OCI-LY7 (cell line): Measurements from ENCODE around the gene BMAL1. TPM values are rescaled to one million over a fixed set of nuclear protein-coding genes. Genes with fewer than 3 reads are reported as not detected.

Experiments
- BruUV-seq: library from RNA; stranded (reverse); fragments of 400-500 nt; replicated peaks from 2 replicates; lab custom pipeline; 2021; lab: Mats Ljungman, UMichigan
- CTCF ChIA-PET: fragments of 300-600 bp; sonication (Branson Sonifier 250); formaldehyde crosslinking; loops from one replicate; lab custom pipeline; 2022; ENCODE audit warnings: antibody characterized with exemption; ENCODE audit not compliant: unreplicated experiment; lab: Charles Lee
- POLR2A ChIA-PET: fragments of 300-600 bp; sonication (Branson Sonifier 250); formaldehyde crosslinking; loops from one replicate; lab custom pipeline; 2022; ENCODE audit warnings: antibody characterized with exemption; lab: Charles Lee
- DNase-seq: peaks from one replicate; pipeline ENCODE4 v3.0.0-alpha.2; 2015; ENCODE audit warnings: low spot score
- H2AFZ ChIP-seq: fragments of 200-600 bp; sonication (generic), shearing (Covaris generic); 2 replicates; pipeline ENCODE4 v1.6.1; 2014; ENCODE audit warnings: mild to moderate bottlenecking, antibody characterized with exemption, low read length, moderate library complexity
- H3K27ac ChIP-seq: fragments of 200-600 bp; sonication (generic); 2 replicates; pipeline ENCODE4 v1.5.1; 2014; ENCODE audit warnings: mixed run types, low read depth, mild to moderate bottlenecking, moderate library complexity, low read length, inconsistent platforms; ENCODE audit not compliant: poor library complexity, severe bottlenecking
- H3K36me3 ChIP-seq: fragments of 200-600 bp; sonication (generic); 2 replicates; pipeline ENCODE4 v1.6.1; 2014; ENCODE audit warnings: mild to moderate bottlenecking, antibody characterized with exemption, low read length, moderate library complexity, mixed read lengths; ENCODE audit not compliant: insufficient read depth
- H3K4me1 ChIP-seq: fragments of 200-600 bp; sonication (generic); 2 replicates; pipeline ENCODE4 v1.5.1; 2014; ENCODE audit warnings: mild to moderate bottlenecking, low read length; ENCODE audit not compliant: insufficient read depth, poor library complexity, severe bottlenecking
- H3K4me2 ChIP-seq: fragments of 200-600 bp; sonication (generic); 2 replicates; pipeline ENCODE4 v1.6.1; 2014; ENCODE audit warnings: mild to moderate bottlenecking, low read length
- H3K4me3 ChIP-seq: fragments of 200-600 bp; sonication (generic); 2 replicates; pipeline ENCODE4 v1.5.1; 2014; ENCODE audit warnings: mild to moderate bottlenecking, low read depth, low read length; ENCODE audit not compliant: poor library complexity, severe bottlenecking
- H3K79me2 ChIP-seq: fragments of 200-600 bp; sonication (generic); 2 replicates; pipeline ENCODE4 v1.6.1; 2016; ENCODE audit warnings: low read depth, mild to moderate bottlenecking, low read length, moderate library complexity, mixed read lengths; ENCODE audit not compliant: insufficient read depth
- H3K9me2 ChIP-seq: fragments of 200-600 bp; sonication (generic); 2 replicates; pipeline ENCODE4 v1.6.1; 2016; ENCODE audit warnings: mild to moderate bottlenecking, low read length, mixed read lengths; ENCODE audit not compliant: insufficient read depth
- H3K9me3 ChIP-seq: fragments of 200-600 bp; sonication (generic); 2 replicates; pipeline ENCODE4 v1.6.1; 2014; ENCODE audit warnings: mild to moderate bottlenecking, mixed run types, low read length, mixed read lengths
- H4K20me1 ChIP-seq: fragments of 200-600 bp; sonication (generic); 2 replicates; pipeline ENCODE4 v1.6.1; 2014; ENCODE audit warnings: mild to moderate bottlenecking, antibody characterized with exemption, low read length, moderate library complexity, mixed read lengths; ENCODE audit not compliant: insufficient read depth
- EZH2phosphoT487 ChIP-seq: fragments of 200-600 bp; sonication (generic); IDR thresholded peaks from 2 replicates; pipeline ENCODE4 v1.6.1; 2018; ENCODE audit warnings: low read depth, borderline replicate concordance, mild to moderate bottlenecking, mixed run types, antibody characterized with exemption, low read length, moderate library complexity, mixed read lengths
- intact Hi-C: fragments of 100-400 bp; cut with micrococcal nuclease; formaldehyde crosslinking; loops from one replicate; pipeline ENCODE4 v1.10.0; 2022; ENCODE audit not compliant: unreplicated experiment
- total RNA-seq, 2 experiments: library from RNA; depleted of rRNA in 1 of 2; stranded (reverse); fragments of >200 nt in 1 of 2; shearing (Covaris generic) in 1 of 2; gene quantifications; 2 replicates each; pipeline ENCODE4 v1.2.3, GENCODE V29; 2014 to 2022
- TF ChIP-seq, protein P1 (sequence below): fragments of 200-600 bp; sonication (generic); conservative IDR thresholded peaks from 2 replicates; pipeline ENCODE4 v1.5.1; 2014; ENCODE audit warnings: mild to moderate bottlenecking, antibody characterized with exemption, low read length, moderate library complexity, mixed read lengths

The BMAL1 gene
- total RNA-seq, 2 experiments from 2014 or later, result not detected

DNA sequence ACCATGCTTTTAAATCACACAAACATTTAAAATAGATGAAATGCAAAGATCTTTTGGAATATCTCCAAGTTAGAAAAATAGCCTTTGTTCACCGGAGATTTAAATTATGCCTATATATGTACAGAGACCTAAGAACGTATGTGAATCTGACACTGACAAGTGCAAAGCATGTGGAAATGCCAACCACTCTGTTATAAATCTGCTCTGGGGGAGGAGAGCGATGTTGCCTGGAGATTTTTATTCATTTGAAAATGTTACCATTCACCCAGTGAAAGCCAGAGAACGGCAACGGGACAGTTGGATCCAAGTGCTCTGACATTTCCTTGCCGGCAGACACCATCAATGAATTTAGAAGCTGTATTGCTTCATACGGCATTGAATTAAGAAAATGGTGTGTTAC, 39.8 kb upstream of the BMAL1 start:
- no peak overlapping the region for H3K4me2 ChIP-seq
- no peaks in the 10 kb centered on the region for H3K9me3 ChIP-seq
- BruUV-seq, result no TSS peak
- H2AFZ ChIP-seq, result no peak overlapping the region
- no peak overlapping the region for H3K27ac ChIP-seq
- no peak overlapping the region for H3K4me3 ChIP-seq
- H3K36me3 ChIP-seq, result no peaks in the 10 kb centered on the region
- H3K9me2 ChIP-seq, result no peaks in the 10 kb centered on the region
- no peaks in the 10 kb centered on the region for H4K20me1 ChIP-seq
- ChIA-PET CTCF (no interaction called here), POLR2A (no interaction called here)
- TF ChIP-seq, protein P1, sequence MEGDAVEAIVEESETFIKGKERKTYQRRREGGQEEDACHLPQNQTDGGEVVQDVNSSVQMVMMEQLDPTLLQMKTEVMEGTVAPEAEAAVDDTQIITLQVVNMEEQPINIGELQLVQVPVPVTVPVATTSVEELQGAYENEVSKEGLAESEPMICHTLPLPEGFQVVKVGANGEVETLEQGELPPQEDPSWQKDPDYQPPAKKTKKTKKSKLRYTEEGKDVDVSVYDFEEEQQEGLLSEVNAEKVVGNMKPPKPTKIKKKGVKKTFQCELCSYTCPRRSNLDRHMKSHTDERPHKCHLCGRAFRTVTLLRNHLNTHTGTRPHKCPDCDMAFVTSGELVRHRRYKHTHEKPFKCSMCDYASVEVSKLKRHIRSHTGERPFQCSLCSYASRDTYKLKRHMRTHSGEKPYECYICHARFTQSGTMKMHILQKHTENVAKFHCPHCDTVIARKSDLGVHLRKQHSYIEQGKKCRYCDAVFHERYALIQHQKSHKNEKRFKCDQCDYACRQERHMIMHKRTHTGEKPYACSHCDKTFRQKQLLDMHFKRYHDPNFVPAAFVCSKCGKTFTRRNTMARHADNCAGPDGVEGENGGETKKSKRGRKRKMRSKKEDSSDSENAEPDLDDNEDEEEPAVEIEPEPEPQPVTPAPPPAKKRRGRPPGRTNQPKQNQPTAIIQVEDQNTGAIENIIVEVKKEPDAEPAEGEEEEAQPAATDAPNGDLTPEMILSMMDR, result no peak
- no peak for TF ChIP-seq EZH2phosphoT487
- no peaks in the 10 kb centered on the region for H3K4me1 ChIP-seq
- intact Hi-C loops, result loop anchor here (10.0 kb wide), 1 partner anchor 903 kb away; no protein-coding TSS in a partner anchor
- H3K79me2 ChIP-seq, result no peaks in the 10 kb centered on the region
- no peak for DNase-seq

DNA sequence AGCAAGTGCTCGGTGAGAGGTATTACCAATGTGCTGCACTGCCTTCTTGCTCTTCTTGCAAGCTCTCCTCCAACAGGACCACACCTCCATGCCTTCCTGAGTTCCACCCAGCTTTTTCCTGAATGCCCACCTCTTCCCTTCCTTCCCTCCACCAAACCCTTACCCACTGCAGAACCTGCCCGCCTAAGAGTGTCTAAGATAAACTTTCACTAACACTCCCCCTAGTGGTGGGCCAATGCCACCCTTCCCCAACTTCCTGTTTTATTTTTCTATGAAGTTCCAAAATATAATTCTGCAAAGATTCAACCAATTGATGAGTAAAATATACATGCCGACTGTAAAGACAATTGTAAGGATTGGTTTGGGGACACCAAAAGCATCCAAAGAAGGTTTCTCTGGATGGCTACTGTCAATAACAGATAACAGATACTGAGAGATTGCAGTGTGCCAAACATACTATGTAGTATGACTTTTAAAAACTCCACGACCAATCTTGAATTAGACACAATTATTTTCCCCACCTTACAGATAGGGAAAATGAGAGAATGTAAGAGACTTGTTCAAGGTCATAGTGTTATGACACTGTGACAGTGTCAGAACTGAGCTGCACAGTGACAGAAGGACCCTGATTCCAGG, 38.6 kb upstream of the BMAL1 start:
- no peaks in the 10 kb centered on the region for H3K9me3 ChIP-seq
- no peak overlapping the region for H3K4me3 ChIP-seq
- H4K20me1 ChIP-seq, result no peaks in the 10 kb centered on the region
- peak; percentile 54 for DNase-seq
- ChIA-PET CTCF (no interaction called here), POLR2A (no interaction called here)
- no TSS peak for BruUV-seq
- H2AFZ ChIP-seq, result no peak overlapping the region
- H3K79me2 ChIP-seq, result no peaks in the 10 kb centered on the region
- no peaks in the 10 kb centered on the region for H3K4me1 ChIP-seq
- TF ChIP-seq EZH2phosphoT487, result no peak
- TF ChIP-seq, protein P1, result peak; percentile 94
- H3K36me3 ChIP-seq, result no peaks in the 10 kb centered on the region
- H3K27ac ChIP-seq, result no peak overlapping the region
- no peaks in the 10 kb centered on the region for H3K9me2 ChIP-seq
- no peak overlapping the region for H3K4me2 ChIP-seq
- intact Hi-C loops, result loop anchor here (1.0 to 10.0 kb wide), 2 partner anchors 275 to 904 kb away; no protein-coding TSS in a partner anchor

DNA sequence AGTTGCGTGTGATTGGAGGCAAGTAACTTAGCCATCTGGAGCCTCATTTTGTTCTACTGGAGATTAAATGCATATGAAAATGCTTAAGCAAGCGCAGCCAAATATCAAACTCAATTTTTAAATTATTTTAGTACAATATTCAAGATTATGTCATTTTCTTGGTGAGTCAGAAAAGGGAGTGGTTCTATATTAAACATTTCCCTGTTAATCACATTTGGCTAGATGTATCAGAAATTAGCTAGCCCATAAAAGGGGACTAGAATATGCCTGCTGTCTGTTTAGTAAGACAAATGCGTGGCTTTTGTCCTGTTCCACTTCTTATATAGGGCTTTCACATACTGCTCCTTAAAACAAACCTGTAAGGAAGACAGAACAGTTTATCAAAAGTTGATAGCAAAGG, 35.0 kb upstream of the BMAL1 start:
- DNase-seq, result no peak
- Histone ChIP-seq H4K20me1 (no peaks in the 10 kb centered on the region), H3K4me2 (no peak overlapping the region), H3K9me2 (no peaks in the 10 kb centered on the region), H3K4me1 (no peaks in the 10 kb centered on the region), H3K36me3 (no peaks in the 10 kb centered on the region), H3K9me3 (no peaks in the 10 kb centered on the region), H3K27ac (no peak overlapping the region), H3K79me2 (no peaks in the 10 kb centered on the region), H3K4me3 (no peak overlapping the region), H2AFZ (no peak overlapping the region)
- BruUV-seq, result no TSS peak
- TF ChIP-seq, protein P1, result no peak
- no peak for TF ChIP-seq EZH2phosphoT487
- POLR2A ChIA-PET, result no interaction called here
- CTCF ChIA-PET, result no interaction called here
- intact Hi-C loops, result no loop called here
